GM15510 (cell line): Measurements from ENCODE around the gene EFCC1.

Source experiments
- POLR2A ChIP-seq: IDR thresholded peaks from 3 replicates; pipeline ENCODE4 v1.6.1; 2011; ENCODE audit warnings: borderline replicate concordance; ENCODE audit not compliant: insufficient read length; ENCODE audit errors: extremely low read depth

EFCC1 gene

DNA sequence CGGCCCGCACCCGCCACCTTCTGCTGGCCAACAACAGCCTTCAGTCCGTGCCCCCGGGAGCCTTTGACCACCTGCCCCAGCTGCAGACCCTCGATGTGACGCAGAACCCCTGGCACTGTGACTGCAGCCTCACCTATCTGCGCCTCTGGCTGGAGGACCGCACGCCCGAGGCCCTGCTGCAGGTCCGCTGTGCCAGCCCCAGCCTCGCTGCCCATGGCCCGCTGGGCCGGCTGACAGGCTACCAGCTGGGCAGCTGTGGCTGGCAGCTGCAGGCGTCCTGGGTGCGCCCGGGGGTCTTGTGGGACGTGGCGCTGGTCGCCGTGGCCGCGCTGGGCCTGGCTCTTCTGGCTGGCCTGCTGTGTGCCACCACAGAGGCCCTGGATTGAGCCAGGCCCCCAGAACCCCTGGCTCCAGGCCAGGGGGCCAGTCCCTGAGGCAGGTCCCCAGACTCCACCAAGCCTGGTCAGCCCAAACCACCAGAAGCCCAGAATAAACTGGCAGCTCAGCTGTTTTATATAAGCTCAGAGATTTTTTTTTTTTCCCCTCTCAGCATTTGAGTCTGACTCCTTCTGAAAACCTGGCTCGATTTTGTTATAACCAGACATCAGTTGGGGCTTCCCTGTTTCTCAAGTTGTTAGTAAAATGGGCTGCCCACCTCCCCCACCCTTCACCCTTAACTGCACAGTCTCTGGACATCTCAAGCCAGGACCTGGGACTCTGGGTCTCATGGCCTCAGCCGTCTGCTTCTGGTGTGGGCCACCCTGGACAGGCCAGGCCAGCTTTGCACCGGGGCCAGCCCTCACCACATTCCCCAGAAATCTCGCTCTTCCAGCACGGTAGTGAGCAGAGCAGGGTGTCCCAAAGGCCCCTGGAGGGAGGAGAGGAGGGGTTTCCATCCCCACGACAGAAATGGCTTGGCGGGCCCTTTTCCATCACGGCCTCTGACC, 61.1 kb downstream of the EFCC1 start:
- TF ChIP-seq POLR2A = no peak

DNA sequence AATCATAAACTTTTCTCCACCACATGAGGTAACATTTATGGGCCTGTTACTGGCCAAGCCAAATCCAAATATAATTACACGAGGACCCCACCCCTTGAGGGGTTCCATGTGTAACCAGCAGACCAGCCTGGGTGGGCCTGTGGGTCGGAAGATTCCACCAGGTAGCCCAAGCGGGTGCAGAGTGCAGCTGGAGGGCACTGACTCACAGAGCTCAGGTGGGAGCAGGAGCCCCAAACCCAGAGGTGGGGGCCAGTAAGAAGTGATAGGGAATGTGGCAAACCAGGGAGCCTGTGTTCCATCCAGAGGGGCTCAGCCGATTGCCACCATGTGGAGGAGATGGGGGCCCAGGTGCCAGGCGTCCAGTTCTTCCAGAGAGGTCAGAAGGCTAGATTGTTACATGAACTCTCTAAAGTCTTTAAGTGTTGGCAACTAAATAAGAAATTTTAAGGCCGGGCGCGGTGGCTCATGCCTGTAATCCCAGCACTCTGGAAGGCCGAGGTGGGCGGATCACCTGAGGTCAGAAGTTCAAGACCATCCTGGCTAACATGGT, 62.1 kb downstream of the EFCC1 start:
- no peak for TF ChIP-seq POLR2A

DNA sequence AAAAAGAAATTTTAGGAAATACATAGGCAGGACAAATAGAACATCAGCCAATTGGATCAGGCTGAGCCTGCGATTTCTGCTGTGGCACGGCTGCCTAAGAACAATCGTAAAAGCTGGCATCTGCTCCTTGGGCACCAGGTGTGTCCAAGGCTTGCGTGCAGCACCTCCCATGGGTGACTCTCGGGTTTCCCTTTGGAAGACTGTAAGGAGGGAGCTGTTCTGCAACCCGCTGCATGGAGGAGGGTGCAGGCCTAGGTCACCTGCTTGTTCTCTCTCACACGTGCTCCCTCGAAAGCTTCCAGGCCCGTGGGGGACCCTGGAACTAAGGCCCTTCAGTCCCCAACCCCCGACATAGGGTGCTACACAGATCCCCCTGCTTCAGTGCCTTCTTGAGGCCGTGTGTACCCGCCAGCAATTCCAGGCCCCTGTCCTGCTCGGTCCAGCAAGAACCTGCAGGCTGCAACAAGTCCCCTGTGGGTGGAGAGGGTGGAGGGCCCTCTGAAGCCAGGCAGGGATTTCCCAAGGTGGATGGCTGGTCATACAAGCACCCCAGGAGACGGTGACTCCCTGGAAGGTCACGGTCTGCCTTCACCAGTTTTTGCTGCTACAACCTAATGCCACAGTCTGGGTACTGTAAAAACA, 62.9 kb downstream of the EFCC1 start:
- TF ChIP-seq POLR2A = no peak

DNA sequence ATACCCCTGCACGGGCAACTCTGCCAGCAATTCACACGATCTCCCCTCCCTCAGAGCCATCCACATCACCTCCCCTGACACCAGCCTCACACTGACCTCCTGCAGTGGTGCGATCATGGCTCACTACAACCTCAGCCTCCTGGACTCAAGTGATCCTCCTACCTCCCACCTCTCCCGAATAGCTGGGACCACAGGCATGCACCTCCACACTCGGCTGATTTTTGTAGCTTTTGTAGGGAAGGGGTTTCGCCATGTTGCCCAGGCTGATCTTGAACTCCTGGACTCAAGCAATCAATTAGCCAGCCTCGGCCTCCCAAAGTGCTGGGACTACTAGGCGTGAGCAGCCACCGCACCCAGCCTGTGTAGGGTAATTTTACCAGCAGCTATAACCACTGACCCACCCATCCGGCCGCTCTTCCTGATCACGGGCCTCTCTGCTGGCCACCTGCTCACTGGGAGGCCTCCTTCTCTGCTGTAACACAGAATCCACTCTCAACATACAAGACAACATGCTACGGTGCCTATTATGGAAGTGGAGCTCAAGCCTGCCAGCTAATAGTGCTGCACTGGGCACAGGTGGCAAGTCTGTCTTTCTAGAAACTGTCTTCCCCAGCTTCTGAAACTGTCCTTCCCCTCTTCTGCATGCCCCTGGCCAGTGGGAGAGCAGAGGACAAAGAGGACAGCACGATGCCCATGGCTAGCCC, 64.1 kb downstream of the EFCC1 start:
- TF ChIP-seq POLR2A = no peak

DNA sequence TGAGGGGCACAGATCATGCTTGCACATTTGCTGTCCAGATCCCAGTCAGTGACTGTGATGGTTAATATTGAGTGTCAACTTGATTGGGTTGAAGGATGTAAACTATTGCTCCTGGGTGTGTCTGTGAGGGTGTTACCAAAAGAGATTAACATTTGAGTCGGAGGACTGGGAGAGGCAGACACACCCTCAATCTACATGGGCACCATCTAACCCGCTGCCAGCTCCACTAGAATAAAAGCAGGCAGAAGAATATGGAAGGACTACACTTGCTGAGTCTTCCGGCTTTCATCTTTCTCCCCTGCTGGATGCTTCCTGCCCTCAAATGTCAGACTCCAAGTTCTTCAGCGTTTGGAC, 64.6 kb downstream of the EFCC1 start:
- no peak for TF ChIP-seq POLR2A

DNA sequence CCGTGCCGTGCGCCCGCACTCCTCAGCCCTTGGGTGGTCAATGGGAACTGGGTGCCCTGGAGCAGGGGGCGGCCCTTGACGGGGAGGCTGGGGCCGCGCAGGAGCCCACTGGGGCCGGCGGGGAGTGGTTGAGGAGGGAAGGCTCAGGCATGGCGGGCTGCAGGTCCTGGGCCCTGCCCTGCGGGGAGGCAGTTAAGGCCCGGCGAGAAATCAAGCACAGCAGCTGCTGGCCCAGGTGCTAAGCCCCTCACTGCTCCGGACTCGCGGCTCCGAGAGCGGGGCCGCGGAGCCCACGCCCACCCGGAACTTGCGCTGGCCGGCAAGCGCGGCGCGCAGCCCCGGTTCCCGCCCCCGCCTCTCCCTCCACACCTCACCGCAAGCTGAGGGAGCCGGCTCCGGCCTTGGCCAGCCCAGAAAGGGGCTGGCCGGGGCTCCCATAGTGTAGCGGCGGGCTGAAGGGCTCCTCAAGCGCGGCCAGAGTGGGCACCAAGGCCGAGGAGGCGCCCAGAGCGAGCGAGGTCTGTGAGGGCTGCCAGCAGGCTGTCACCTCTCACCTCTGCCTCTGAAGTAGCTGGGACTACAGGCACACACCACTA, 67.3 kb downstream of the EFCC1 start:
- no peak for TF ChIP-seq POLR2A

DNA sequence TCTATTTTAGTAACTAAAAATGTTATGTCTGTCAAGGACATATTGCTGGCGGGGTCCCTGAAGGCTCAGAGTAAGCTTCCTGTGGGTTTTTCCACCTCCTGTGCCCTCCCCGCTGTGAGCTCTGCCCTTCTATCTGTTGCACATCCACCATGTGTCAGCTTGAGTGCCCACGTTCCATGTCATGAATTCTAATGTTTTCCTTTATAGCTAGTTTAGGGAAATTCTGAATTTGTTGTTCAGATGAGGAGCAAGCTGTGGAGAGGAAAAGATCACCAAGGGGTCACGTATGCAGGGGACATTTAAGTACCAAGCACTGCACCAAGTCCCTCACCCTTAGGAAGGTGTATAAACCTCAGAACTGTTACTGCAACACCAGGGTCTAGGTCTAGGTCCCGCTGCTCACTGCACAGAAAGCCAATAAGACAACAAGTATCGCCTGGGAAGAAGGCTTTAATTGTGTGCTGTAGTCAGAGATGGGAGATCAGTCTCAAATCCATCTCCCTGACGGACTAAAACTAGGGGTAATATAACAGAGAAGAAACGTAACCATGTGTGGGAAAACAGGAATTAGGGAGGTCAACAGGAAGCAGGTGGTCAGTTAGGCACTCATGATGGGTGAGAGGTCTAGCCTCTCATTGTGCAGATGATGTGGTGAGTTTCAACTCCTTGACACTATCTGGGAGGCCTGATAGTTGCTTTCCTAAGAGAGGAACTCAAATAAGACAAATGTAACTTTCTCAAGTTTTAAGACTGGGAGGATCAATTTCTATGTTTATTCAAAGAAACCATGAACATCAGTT, 69.2 kb downstream of the EFCC1 start:
- TF ChIP-seq POLR2A = no peak

DNA sequence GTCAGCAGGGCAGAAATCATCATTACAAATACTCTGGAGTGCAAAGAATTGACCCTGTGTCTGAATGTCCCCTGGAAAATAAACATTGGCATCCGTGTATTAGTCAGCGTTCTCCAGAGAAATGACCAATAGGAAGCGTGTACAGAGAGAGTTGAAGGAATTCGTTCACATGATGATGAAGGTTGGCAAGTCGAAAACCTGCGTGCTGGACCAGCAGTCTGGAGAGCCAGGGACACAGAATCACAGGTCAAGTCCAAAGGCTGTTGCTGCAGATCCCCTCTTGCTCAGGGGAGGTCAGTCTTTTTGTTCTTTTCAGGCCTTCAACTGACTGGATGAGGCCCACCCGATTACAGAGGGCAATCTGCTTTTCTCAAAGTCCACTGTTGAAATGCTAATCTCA, 76.1 kb downstream of the EFCC1 start:
- no peak for TF ChIP-seq POLR2A

DNA sequence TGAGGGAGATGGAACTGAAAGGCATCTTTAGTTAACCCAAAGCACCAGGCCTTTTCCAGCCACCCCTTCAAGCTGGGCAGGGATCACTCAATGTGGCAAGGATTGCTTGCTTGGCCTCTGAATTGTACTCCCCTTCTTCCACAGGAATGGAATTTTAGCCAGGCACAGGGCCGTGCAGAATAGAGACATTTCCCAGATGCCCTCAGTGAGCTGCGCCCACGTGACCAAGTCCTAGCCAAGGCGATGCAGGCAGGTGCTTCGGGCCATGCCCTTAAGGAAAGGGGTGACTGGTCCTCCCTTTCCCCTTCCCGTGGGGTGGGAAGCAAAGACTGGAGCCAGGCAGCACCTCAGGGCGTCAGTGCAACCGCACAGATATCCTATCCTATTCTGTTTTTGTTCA, 77.4 kb downstream of the EFCC1 start:
- no peak for TF ChIP-seq POLR2A

DNA sequence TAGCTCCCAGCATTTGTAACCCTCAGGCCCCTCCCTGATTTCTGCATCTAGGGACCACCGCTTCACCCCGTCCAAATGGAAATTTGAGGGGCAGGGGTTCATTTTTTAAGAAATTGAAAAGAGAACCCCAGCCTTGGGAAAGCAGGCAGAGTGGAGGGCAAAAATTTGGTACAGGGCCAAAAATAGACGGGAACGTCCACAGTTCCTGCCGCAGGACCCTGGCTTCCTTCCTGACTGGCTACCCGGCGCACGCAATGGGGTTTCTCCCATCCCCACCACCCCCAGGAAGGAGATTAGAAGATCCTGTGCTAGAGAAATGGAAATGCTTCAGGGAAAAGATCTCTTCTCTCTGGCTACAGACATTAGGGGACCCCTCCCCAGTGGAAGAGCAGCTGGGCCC, 80.4 kb downstream of the EFCC1 start:
- no peak for TF ChIP-seq POLR2A

DNA sequence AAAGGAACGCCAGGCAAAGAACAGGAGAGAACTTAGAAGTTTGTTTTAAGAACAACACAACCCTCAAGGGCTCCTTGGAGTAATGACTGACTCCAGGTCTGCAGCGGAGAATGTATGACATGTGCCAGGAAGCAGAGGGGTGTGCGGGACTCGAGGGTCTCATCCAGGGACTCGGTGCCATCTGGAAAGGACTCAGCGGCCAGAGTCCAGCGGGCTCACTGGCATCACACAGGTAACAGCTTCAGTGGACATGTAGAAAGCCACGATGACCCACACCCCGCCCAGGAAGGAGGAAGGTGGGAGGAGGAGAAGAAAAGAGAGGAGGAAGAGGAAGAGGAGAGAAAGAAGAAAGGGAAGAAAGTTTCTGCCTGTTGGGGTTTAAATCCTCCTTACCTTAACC, 80.9 kb downstream of the EFCC1 start:
- no peak for TF ChIP-seq POLR2A

DNA sequence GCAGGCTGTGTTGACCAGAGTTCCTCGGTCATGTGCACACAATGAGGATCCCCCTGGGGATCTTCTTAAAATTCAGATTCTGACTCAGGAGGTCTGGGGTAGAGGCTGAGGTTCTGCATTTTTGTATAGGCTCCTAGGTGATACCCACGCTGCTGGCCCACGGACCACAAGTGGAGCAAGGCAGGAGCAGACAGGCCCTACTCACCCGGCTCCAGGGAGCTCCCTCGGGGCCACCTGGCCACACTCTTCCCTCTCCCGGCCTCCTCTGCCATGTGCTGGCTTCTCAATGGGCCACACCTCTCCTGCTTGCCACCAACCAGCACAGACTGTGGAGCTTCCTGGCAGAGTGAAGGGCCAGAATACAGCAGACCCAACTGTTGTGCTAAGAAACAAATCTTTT, 83.4 kb downstream of the EFCC1 start:
- no peak for TF ChIP-seq POLR2A

DNA sequence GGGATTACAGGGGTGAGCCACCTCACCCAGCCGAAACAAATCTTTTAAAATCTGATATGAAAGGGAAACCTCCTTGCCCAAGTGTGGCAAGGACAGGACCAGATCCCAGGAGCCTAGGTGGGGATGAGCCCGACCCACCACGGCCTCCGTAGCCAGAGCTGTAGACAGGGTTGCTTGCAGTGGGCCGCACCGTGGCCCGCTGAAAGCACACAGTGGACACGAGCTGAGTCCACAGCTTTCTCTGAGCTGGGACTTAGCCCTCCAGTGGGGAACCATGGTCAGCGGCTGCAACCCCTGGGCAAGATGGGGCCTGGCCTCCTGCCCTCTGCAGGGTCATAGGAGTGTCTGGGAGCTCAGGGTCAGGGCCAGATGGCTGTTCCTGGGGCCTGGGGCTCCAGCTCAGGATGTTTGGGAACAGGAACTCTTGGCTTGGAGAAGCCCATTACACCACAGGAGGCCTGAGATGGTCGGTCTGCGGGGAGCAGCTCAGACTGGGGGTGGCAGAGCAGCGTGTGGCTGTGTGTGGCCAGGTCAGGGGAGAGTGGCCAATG, 84.1 kb downstream of the EFCC1 start:
- no peak for TF ChIP-seq POLR2A

DNA sequence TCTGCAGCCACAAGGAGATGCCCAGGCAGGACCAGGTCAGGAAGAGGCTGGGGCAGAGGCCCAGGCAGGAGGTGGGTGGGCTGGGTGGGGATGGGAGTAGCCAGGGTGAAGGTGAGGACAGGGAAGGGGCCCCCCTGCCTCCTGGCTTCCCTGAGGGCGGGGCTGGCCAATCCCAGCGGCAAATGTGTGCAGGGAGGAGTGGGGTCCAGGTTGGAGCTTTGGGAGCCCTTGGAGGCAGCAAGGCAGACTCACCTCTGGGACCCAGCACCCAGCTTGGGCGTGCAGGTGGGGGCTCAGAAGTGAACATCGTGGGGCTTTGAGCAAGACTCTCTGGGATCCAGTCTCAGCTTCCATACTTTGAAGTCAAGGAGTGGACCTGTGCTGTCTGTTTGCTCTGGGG, 84.7 kb downstream of the EFCC1 start:
- no peak for TF ChIP-seq POLR2A
